Retinal pigment epithelial cell (primary cell): ENCODE measurements around the gene WLS.
"Not testable (repeated sequence)": the region's sequence is repeated elsewhere in the genome, so short reads cannot be mapped to it uniquely, and the experiment has no call there.

Experiments used
- DNase-seq: peaks from one replicate; pipeline ENCODE4 v3.0.0-alpha.2; 2010; ENCODE audit warnings: low read depth
- H3K4me3 ChIP-seq: 2 replicates; pipeline ENCODE4 v1.5.1; 2011; ENCODE audit warnings: mild to moderate bottlenecking, low read length, control low read depth, moderate library complexity
- CTCF ChIP-seq: conservative IDR thresholded peaks from 2 replicates; pipeline ENCODE4 v1.5.1; 2011; ENCODE audit warnings: low read depth, low read length, control low read depth, inconsistent platforms

Gene WLS

GRCh38 chr1:68270951-68271350, 38.6 kb upstream of the WLS start:
- no peak for DNase-seq
- no peak overlapping the region for H3K4me3 ChIP-seq
- no peak for TF ChIP-seq CTCF

GRCh38 chr1:68269637-68270430, 37.5 kb upstream of the WLS start:
- DNase-seq, result no peak
- H3K4me3 ChIP-seq, result no peak overlapping the region
- TF ChIP-seq CTCF, result no peak

GRCh38 chr1:68268896-68269483, 36.7 kb upstream of the WLS start:
- no peak overlapping the region for H3K4me3 ChIP-seq
- DNase-seq, result no peak
- no peak for TF ChIP-seq CTCF

GRCh38 chr1:68256824-68257223, 24.5 kb upstream of the WLS start:
- H3K4me3 ChIP-seq, DNase-seq: not testable (repeated sequence)

GRCh38 chr1:68255301-68255700, 23.0 kb upstream of the WLS start:
- no peak overlapping the region for H3K4me3 ChIP-seq
- DNase-seq, result no peak
- no peak for TF ChIP-seq CTCF

GRCh38 chr1:68254667-68255226, 22.4 kb upstream of the WLS start:
- no peak for TF ChIP-seq CTCF
- H3K4me3 ChIP-seq, result no peak overlapping the region
- no peak for DNase-seq

- no peak for TF ChIP-seq CTCF
- H3K4me3 ChIP-seq, result no peak overlapping the region
- no peak for DNase-seq
Measured at GRCh38 chr1:68237040-68237439, 4.7 kb upstream of the WLS start.
